Measurements from ENCODE around the gene ADGRG3.

DNA sequence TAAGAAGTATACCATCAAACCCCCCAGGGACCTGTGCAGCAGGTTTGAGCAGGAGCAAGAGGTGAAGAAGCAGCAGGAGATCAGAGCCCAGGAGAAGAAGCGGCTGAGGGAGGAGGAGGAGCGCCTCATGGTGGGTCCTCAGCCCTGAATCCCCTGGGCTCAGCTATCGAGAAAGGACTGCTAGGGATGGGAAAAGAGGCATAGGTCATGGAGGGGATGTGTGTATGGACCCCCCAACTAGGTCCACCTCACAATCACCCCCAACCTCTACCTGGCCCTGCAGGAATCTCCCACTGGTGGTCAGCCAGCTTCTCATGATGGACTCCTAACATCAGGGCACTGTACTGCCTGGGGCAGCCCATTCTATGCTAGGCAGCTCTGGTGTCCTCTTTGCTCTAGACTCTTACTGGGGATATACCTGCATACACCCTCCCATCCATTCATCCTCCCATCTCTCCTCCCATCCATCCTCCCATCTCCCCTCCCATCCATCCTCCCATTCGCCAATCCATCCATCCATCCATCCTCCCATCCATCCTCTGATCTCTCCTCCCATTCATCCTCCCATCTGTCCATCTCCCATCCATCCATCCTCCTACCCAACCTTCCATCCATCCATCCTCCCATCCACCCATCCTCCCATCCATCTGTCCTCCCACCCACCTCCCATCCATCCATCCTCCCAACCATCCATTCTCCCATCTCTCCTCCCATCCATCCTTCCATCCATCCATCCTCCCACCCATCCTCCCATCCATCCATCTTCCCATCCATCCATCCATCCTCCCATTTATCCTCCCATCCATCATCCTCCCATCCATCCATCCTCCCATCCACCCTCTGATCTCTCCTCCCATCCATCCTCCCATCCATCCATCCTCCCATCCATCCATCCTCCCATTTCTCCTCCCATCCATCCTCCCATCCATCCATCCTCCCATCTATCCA lies 37.1 kb downstream of the ADGRG3 start:
- TF ChIP-seq, protein P1, sequence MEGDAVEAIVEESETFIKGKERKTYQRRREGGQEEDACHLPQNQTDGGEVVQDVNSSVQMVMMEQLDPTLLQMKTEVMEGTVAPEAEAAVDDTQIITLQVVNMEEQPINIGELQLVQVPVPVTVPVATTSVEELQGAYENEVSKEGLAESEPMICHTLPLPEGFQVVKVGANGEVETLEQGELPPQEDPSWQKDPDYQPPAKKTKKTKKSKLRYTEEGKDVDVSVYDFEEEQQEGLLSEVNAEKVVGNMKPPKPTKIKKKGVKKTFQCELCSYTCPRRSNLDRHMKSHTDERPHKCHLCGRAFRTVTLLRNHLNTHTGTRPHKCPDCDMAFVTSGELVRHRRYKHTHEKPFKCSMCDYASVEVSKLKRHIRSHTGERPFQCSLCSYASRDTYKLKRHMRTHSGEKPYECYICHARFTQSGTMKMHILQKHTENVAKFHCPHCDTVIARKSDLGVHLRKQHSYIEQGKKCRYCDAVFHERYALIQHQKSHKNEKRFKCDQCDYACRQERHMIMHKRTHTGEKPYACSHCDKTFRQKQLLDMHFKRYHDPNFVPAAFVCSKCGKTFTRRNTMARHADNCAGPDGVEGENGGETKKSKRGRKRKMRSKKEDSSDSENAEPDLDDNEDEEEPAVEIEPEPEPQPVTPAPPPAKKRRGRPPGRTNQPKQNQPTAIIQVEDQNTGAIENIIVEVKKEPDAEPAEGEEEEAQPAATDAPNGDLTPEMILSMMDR (conservative IDR thresholded peaks at IDR 0.05) = no peak
- no peak for TF ChIP-seq ZFX (IDR thresholded peaks at IDR 0.05)
